Skeletal muscle tissue (tissue), 4 donors: ENCODE data around the gene CYP24A1. TPM values are rescaled to one million over a fixed set of nuclear protein-coding genes. Genes with fewer than 3 reads are reported as not detected.

Experiments
- H3K27ac ChIP-seq: one replicate; pipeline ENCODE4 v1.7.0; 2013; ENCODE audit warnings: mild to moderate bottlenecking, low read depth, low read length, inconsistent platforms
- H3K27me3 ChIP-seq, 3 donors: one replicate each; pipeline ENCODE4 v1.7.0; 2013; ENCODE audit warnings: low read length in 3 of 3; ENCODE audit not compliant: control insufficient read depth in 3 of 3, insufficient read depth in 3 of 3
- H3K36me3 ChIP-seq, 3 donors: one replicate each; pipeline ENCODE4 v1.7.0; 2013; ENCODE audit warnings: low read length in 3 of 3; ENCODE audit not compliant: control insufficient read depth in 3 of 3, insufficient read depth in 3 of 3
- H3K4me1 ChIP-seq, 3 donors: one replicate each; pipeline ENCODE4 v1.7.0; 2013; ENCODE audit warnings: low read length in 3 of 3, mild to moderate bottlenecking in 3 of 3; ENCODE audit not compliant: control insufficient read depth in 3 of 3, insufficient read depth in 3 of 3
- H3K4me3 ChIP-seq, 3 donors: one replicate each; pipeline ENCODE4 v1.7.0; 2013; ENCODE audit warnings: low read length in 3 of 3
- H3K9ac ChIP-seq, 3 donors: one replicate each; pipeline ENCODE4 v1.7.0; 2013; ENCODE audit warnings: low read length in 3 of 3, mild to moderate bottlenecking in 3 of 3, moderate library complexity in 2 of 3, low read depth in 1 of 3
- H3K9me3 ChIP-seq, 3 donors: one replicate each; pipeline ENCODE4 v1.7.0; 2013; ENCODE audit warnings: low read length in 3 of 3; ENCODE audit not compliant: control insufficient read depth in 3 of 3
- total RNA-seq: library from RNA; depleted of rRNA; stranded (reverse); fragments of >200 nt; gene quantifications from one replicate; pipeline ENCODE4 v1.2.3, GENCODE V29; 2014
- donor health status: Osteomylitis.

CYP24A1 gene
- total RNA-seq, 1 donor from 2014 or later: 1.0 TPM

- Histone ChIP-seq H3K27me3 (peaks cover 38 to 53% (median 47%) of the 10 kb centered on the region in 3 donors), H3K36me3 (no peaks in the 10 kb centered on the region), H3K4me3 (no peak overlapping the region), H3K27ac (no peak overlapping the region), H3K4me1 (peaks cover under 1 to 6% (median 4%) of the 10 kb centered on the region in 3 donors), H3K9ac (no peak overlapping the region), H3K9me3 (no peaks in the 10 kb centered on the region)
These were observed 5.6 kb downstream of the CYP24A1 start for GRCh38 chr20:54167909-54168872.

- no peaks in the 10 kb centered on the region for H3K4me1 ChIP-seq
- H3K9ac ChIP-seq: no peak overlapping the region
- no peaks in the 10 kb centered on the region for H3K9me3 ChIP-seq
- H3K36me3 ChIP-seq: no peaks in the 10 kb centered on the region
- no peak overlapping the region for H3K27ac ChIP-seq
- no peak overlapping the region for H3K4me3 ChIP-seq
- H3K27me3 ChIP-seq: peaks cover 27 to 42% (median 39%) of the 10 kb centered on the region in 3 donors
These were observed 6.7 kb downstream of the CYP24A1 start for GRCh38 chr20:54166987-54167662.

DNA sequence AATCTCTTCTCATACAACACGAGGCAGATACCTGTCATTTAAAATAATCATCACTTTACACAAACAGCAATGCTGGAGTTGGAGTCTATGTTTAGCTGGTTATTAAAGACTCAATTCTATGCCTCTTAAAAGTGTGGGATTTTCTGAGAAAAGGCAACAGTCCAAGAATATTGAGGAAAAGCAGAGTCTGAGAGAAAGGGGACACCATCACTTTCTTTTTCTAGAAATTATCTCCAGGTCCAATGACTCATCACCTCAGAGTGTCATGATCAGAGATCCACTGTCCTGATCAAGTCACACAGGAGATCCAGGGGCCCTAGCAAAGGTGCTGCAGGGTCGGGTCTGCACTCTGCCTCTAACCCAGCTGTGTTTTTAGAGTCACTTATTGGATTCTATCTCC is 8.0 kb downstream of the CYP24A1 start:
- Histone ChIP-seq H3K4me3 (no peak overlapping the region), H3K36me3 (no peaks in the 10 kb centered on the region), H3K4me1 (no peaks in the 10 kb centered on the region), H3K27me3 (peaks cover 16 to 30% (median 28%) of the 10 kb centered on the region in 3 donors), H3K9ac (no peak overlapping the region), H3K9me3 (no peaks in the 10 kb centered on the region), H3K27ac (no peak overlapping the region)

GRCh38 chr20:54165014-54165413 is 8.8 kb downstream of the CYP24A1 start:
- no peak overlapping the region for H3K9ac ChIP-seq
- H3K9me3 ChIP-seq: no peaks in the 10 kb centered on the region
- H3K4me3 ChIP-seq: no peak overlapping the region
- no peak overlapping the region for H3K27ac ChIP-seq
- H3K36me3 ChIP-seq: no peaks in the 10 kb centered on the region
- peaks cover 11 to 26% (median 22%) of the 10 kb centered on the region in 3 donors for H3K27me3 ChIP-seq
- H3K4me1 ChIP-seq: no peaks in the 10 kb centered on the region

DNA sequence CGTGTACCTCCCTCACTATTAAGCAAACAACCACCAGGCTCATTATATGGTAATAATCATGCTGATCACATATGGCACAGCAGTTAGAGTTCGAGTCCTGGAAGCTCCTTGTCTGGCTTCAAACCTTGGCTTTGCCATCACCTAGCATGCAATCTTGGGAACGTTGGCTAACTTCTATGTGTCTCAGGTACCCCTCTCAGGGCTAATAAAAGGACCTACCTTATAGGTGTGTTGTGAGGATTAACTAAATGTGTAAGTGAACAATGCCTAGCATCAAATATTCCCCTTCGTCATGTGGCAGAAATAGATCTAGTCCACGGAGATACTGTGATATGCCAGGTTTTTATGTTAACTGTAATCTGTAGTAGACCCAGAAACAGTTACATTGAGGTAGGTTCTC is 10.4 kb downstream of the CYP24A1 start:
- Histone ChIP-seq H3K4me1 (no peaks in the 10 kb centered on the region), H3K9ac (no peak overlapping the region), H3K9me3 (no peaks in the 10 kb centered on the region), H3K36me3 (no peaks in the 10 kb centered on the region), H3K27me3 (peaks cover 3 to 15% (median 14%) of the 10 kb centered on the region in 3 donors), H3K4me3 (no peak overlapping the region), H3K27ac (no peak overlapping the region)

- Histone ChIP-seq H3K4me1 (no peaks in the 10 kb centered on the region), H3K27me3 (peaks cover 3 to 15% (median 6%) of the 10 kb centered on the region in 3 donors), H3K9ac (no peak overlapping the region), H3K9me3 (no peaks in the 10 kb centered on the region), H3K36me3 (no peaks in the 10 kb centered on the region), H3K27ac (no peak overlapping the region), H3K4me3 (no peak overlapping the region)
These were observed 11.3 kb downstream of the CYP24A1 start for GRCh38 chr20:54162378-54163009.

- Histone ChIP-seq H3K4me3 (no peak overlapping the region), H3K4me1 (no peaks in the 10 kb centered on the region), H3K27me3 (peaks cover 2 to 13% (median 3%) of the 10 kb centered on the region in 3 donors), H3K36me3 (no peaks in the 10 kb centered on the region), H3K9ac (no peak overlapping the region), H3K9me3 (no peaks in the 10 kb centered on the region), H3K27ac (no peak overlapping the region)
These were observed 12.0 kb downstream of the CYP24A1 start for GRCh38 chr20:54161821-54162149.

- Histone ChIP-seq H3K27ac (no peak overlapping the region), H3K27me3 (peaks cover 4 to 13% (median 6%) of the 10 kb centered on the region in 3 donors), H3K9me3 (no peaks in the 10 kb centered on the region)
These were observed 12.6 kb downstream of the CYP24A1 start for GRCh38 chr20:54161008-54161820.

More at GRCh38 chr20:54161008-54161820, 12.6 kb downstream of the CYP24A1 start:
- no peaks in the 10 kb centered on the region for H3K36me3 ChIP-seq
- H3K9ac ChIP-seq: no peak overlapping the region
- H3K4me1 ChIP-seq: no peaks in the 10 kb centered on the region
- H3K4me3 ChIP-seq: no peak overlapping the region
